Measurements from ENCODE around the gene ALKAL2.

GRCh38 chr2:236993-237539 lies 50.8 kb downstream of the ALKAL2 start:
- TF ChIP-seq POLR2A (IDR thresholded peaks at IDR 0.05) (no peak), CTCF (IDR thresholded peaks at IDR 0.05) (no peak), POLR2AphosphoS5 (IDR thresholded peaks at IDR 0.05) (no peak)

Data from transverse colon (tissue), 4 donors.